Erythroblast (primary cell): ENCODE data around the gene ACRV1.

Experiments used
- GATA1 ChIP-seq: IDR thresholded peaks from 2 replicates; pipeline ENCODE4 v1.6.1; 2011; ENCODE audit warnings: low read depth, mild to moderate bottlenecking, control low read depth, low read length, moderate library complexity
- POLR2A ChIP-seq: IDR thresholded peaks from 2 replicates; pipeline ENCODE4 v1.6.1; 2011; ENCODE audit warnings: mild to moderate bottlenecking, low read length

GRCh38 chr11:125701018-125701610, 20.5 kb upstream of the ACRV1 start:
- TF ChIP-seq POLR2A (no peak), GATA1 (no peak)
